Activated CD4-positive, alpha-beta T cell treated with anti-CD3 and anti-CD28 coated beads, Interleukin-2, amount 10 ng/mL, durations not matched to agents 24 days and 14 days (primary cell): ENCODE data around the gene CCDC117. TPM values are rescaled to one million over a fixed set of nuclear protein-coding genes. Genes with fewer than 3 reads are reported as not detected.
"Not testable (repeated sequence)": the region's sequence is repeated elsewhere in the genome, so short reads cannot be mapped to it uniquely, and the experiment has no call there.

Experiments used
- DNase-seq: peaks from one replicate; pipeline ENCODE4 v3.0.0; 2022
- H3K27ac Mint-ChIP-seq: one replicate; pipeline ENCODE4 v1.8.0; 2022; ENCODE audit warnings: mild to moderate bottlenecking, mixed read lengths
- H3K27me3 Mint-ChIP-seq: one replicate; pipeline ENCODE4 v1.8.0; 2022; ENCODE audit warnings: mixed read lengths
- H3K36me3 Mint-ChIP-seq: one replicate; pipeline ENCODE4 v1.8.0; 2022; ENCODE audit warnings: low read depth, mild to moderate bottlenecking, mixed read lengths
- H3K4me1 Mint-ChIP-seq: one replicate; pipeline ENCODE4 v1.8.0; 2021; ENCODE audit warnings: mixed read lengths
- H3K4me3 Mint-ChIP-seq: one replicate; pipeline ENCODE4 v1.8.0; 2022; ENCODE audit warnings: mild to moderate bottlenecking, moderate library complexity, mixed read lengths
- H3K9me3 Mint-ChIP-seq: one replicate; pipeline ENCODE4 v1.8.0; 2021; ENCODE audit warnings: mixed read lengths
- intact Hi-C: fragments of 100-400 bp; cut with micrococcal nuclease; formaldehyde crosslinking; loops from one replicate; pipeline ENCODE4 v1.15.1; 2023
- total RNA-seq: library from RNA; stranded (reverse); gene quantifications from 2 replicates; pipeline ENCODE4 v1.2.3, GENCODE V29; 2022

CCDC117 gene
- total RNA-seq, 1 donor from 2014 or later: 41.2 TPM

- DNase-seq: no peak
- Mint-ChIP-seq H3K36me3 (peaks cover 43% of the 10 kb centered on the region), H3K4me1 (peaks cover 9% of the 10 kb centered on the region), H3K27ac (no peak overlapping the region), H3K9me3 (no peaks in the 10 kb centered on the region), H3K4me3 (no peak overlapping the region), H3K27me3 (no peaks in the 10 kb centered on the region)
- intact Hi-C loops: no loop called here
These were observed 22.0 kb upstream of the CCDC117 start for GRCh38 chr22:28750471-28750881.

- peaks cover 21% of the 10 kb centered on the region for H3K36me3 Mint-ChIP-seq
- H3K9me3 Mint-ChIP-seq, H3K4me3 Mint-ChIP-seq, intact Hi-C loops, H3K4me1 Mint-ChIP-seq, H3K27ac Mint-ChIP-seq, H3K27me3 Mint-ChIP-seq, DNase-seq: not testable (repeated sequence)
These were observed 18.0 kb upstream of the CCDC117 start for GRCh38 chr22:28754512-28754911.

DNA sequence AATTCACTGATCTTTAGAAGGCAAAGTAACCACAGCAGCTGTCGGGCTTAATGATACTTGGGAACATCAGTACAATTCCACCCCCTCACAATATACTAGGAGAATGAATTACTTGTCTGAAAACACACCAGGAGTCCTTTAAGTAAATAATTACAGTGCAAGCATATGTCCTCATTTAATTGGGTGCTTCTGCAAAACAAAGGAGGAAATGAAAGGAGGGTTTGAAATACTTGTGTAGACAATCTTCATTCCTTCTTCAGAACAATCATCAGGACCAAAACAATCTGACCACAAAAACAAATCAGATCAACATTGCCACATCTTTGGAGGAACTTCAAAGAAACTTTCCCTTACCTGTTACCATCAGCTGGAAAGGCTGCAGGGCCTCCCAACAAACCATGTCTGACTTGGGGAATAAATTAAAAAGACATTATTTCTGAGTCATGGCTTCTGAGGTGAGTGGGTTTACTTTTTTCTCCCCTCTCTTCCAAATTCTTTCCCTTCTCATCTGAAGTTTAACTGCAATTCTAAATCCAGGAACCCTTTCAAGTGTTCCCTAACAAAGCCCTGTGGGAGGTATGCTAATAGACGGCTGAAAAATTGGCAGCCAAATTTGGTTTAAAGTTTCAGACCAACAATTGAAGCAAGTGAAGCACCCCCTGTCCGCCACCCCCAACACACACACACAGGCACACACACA, 12.5 kb upstream of the CCDC117 start:
- Mint-ChIP-seq H3K27me3 (peaks cover 3% of the 10 kb centered on the region), H3K36me3 (peaks cover 2% of the 10 kb centered on the region), H3K4me1 (peaks cover 4% of the 10 kb centered on the region), H3K9me3 (peaks cover 3% of the 10 kb centered on the region), H3K27ac (no peak overlapping the region), H3K4me3 (no peak overlapping the region)
- DNase-seq: no peak
- intact Hi-C loops: no loop called here

DNA sequence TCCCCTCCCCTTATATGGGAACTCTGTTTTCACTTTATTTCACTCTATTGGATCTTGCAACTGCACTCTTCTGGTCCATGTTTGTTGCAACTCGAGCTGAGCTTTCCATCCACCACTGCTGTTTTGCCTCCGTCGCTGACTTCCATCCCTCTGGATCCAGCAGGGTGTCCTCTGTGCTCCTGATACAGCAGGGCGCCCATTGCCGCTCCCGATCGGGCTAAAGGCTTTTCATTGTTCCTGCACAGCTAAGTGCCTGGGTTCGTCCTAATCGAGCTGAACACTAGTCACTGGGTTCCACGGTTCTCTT, 11.1 kb upstream of the CCDC117 start:
- Mint-ChIP-seq H3K4me1 (peaks cover 4% of the 10 kb centered on the region), H3K27ac (no peak overlapping the region), H3K9me3 (peaks cover 3% of the 10 kb centered on the region), H3K36me3 (peaks cover 2% of the 10 kb centered on the region), H3K4me3 (no peak overlapping the region), H3K27me3 (peaks cover 4% of the 10 kb centered on the region)
- intact Hi-C loops: no loop called here
- no peak for DNase-seq

- H3K4me1 Mint-ChIP-seq, H3K27me3 Mint-ChIP-seq, DNase-seq, H3K9me3 Mint-ChIP-seq, H3K27ac Mint-ChIP-seq, H3K4me3 Mint-ChIP-seq, intact Hi-C loops, H3K36me3 Mint-ChIP-seq: not testable (repeated sequence)
These were observed 10.5 kb upstream of the CCDC117 start for GRCh38 chr22:28762000-28762399.

DNA sequence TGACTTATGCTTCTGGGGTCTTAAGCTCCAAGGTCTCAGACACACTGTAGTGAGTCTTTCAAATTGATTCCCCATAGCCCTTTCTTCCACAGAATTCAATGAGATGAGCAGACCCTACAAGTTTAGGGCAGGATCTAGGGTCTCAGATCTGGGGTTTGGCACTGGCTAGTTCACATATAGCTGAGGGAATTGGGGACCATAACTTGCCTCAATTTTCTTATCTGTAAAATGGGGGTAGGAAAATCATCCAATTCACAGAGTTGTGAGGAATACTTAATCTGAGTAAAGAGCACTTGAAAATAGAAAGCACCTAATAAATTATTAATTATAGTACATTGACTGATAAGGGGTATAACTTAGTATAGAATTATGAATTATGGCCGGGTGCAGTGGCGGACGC, 5.9 kb upstream of the CCDC117 start:
- H3K9me3 Mint-ChIP-seq: peaks cover 3% of the 10 kb centered on the region
- H3K36me3 Mint-ChIP-seq: no peaks in the 10 kb centered on the region
- DNase-seq: no peak
- intact Hi-C loops: no loop called here
- H3K4me3 Mint-ChIP-seq: no peak overlapping the region
- peaks cover 9% of the 10 kb centered on the region for H3K27me3 Mint-ChIP-seq
- H3K27ac Mint-ChIP-seq: no peak overlapping the region
- no peaks in the 10 kb centered on the region for H3K4me1 Mint-ChIP-seq

GRCh38 chr22:28768701-28769393, 3.6 kb upstream of the CCDC117 start:
- Mint-ChIP-seq H3K4me3 (no peak overlapping the region), H3K36me3 (peaks cover 6% of the 10 kb centered on the region), H3K9me3 (no peaks in the 10 kb centered on the region), H3K4me1 (peaks cover 8% of the 10 kb centered on the region), H3K27me3 (peaks cover 9% of the 10 kb centered on the region), H3K27ac (no peak overlapping the region)
- DNase-seq: peak; percentile 59
- intact Hi-C loops: no loop called here

GRCh38 chr22:28769394-28770085, 3.0 kb upstream of the CCDC117 start:
- Mint-ChIP-seq H3K36me3 (peaks cover 8% of the 10 kb centered on the region), H3K4me3 (no peak overlapping the region), H3K27ac (no peak overlapping the region), H3K4me1 (peaks cover 10% of the 10 kb centered on the region), H3K27me3 (peaks cover 7% of the 10 kb centered on the region), H3K9me3 (no peaks in the 10 kb centered on the region)
- no peak for DNase-seq
- intact Hi-C loops: loop anchor here (5.0 kb wide), 2 partner anchors 43 to 167 kb away; no protein-coding TSS in a partner anchor

- H3K4me3 Mint-ChIP-seq: no peak overlapping the region
- intact Hi-C loops: loop anchor here (5.0 kb wide), 2 partner anchors 41 to 169 kb away; no protein-coding TSS in a partner anchor
These were observed 1.2 kb upstream of the CCDC117 start for GRCh38 chr22:28771195-28771791.

GRCh38 chr22:28773461-28773867, 969 bp downstream of the CCDC117 start:
- peaks cover 31% of the 10 kb centered on the region for H3K36me3 Mint-ChIP-seq
- peak overlapping the region; percentile 96 for H3K27ac Mint-ChIP-seq
- no peak for DNase-seq
- peaks cover 25% of the 10 kb centered on the region for H3K4me1 Mint-ChIP-seq
- H3K4me3 Mint-ChIP-seq: peak overlapping the region; percentile 89
- peaks cover 4% of the 10 kb centered on the region for H3K27me3 Mint-ChIP-seq
- no peaks in the 10 kb centered on the region for H3K9me3 Mint-ChIP-seq
- intact Hi-C loops: loop anchor here (1.0 to 5.0 kb wide), 4 partner anchors 26 to 171 kb away; no protein-coding TSS in a partner anchor

More at GRCh38 chr22:28771195-28771791, 1.2 kb upstream of the CCDC117 start:
- no peak overlapping the region for H3K27ac Mint-ChIP-seq
- no peaks in the 10 kb centered on the region for H3K9me3 Mint-ChIP-seq
- H3K4me1 Mint-ChIP-seq: peaks cover 21% of the 10 kb centered on the region
- peaks cover 5% of the 10 kb centered on the region for H3K27me3 Mint-ChIP-seq
- DNase-seq: no peak
- H3K36me3 Mint-ChIP-seq: peaks cover 21% of the 10 kb centered on the region

GRCh38 chr22:28774378-28774777, 1.9 kb downstream of the CCDC117 start:
- Mint-ChIP-seq H3K36me3 (peaks cover 34% of the 10 kb centered on the region), H3K27ac (peak overlapping the region; percentile 45), H3K9me3 (no peaks in the 10 kb centered on the region), H3K4me1 (peaks cover 27% of the 10 kb centered on the region), H3K4me3 (peak overlapping the region; percentile 89), H3K27me3 (peaks cover 4% of the 10 kb centered on the region)
- DNase-seq: no peak
- intact Hi-C loops: loop anchor here (5.0 kb wide), 2 partner anchors 38 to 172 kb away; no protein-coding TSS in a partner anchor

GRCh38 chr22:28779833-28780232, 7.3 kb downstream of the CCDC117 start:
- Mint-ChIP-seq H3K36me3 (peaks cover 56% of the 10 kb centered on the region), H3K27ac (no peak overlapping the region), H3K9me3 (no peaks in the 10 kb centered on the region), H3K27me3 (no peaks in the 10 kb centered on the region), H3K4me3 (no peak overlapping the region), H3K4me1 (peaks cover 27% of the 10 kb centered on the region)
- no peak for DNase-seq
- intact Hi-C loops: no loop called here

- H3K36me3 Mint-ChIP-seq: peaks cover 58% of the 10 kb centered on the region
- H3K9me3 Mint-ChIP-seq: no peaks in the 10 kb centered on the region
- H3K4me3 Mint-ChIP-seq: no peak overlapping the region
- no peak for DNase-seq
- peaks cover 27% of the 10 kb centered on the region for H3K4me1 Mint-ChIP-seq
- H3K27me3 Mint-ChIP-seq: no peaks in the 10 kb centered on the region
- intact Hi-C loops: no loop called here
- H3K27ac Mint-ChIP-seq: no peak overlapping the region
These were observed 7.8 kb downstream of the CCDC117 start for GRCh38 chr22:28780296-28780695.
